Fibroblast of mammary gland (primary cell): ENCODE results near the gene TNFSF4.
"Not testable (repeated sequence)": the region's sequence is repeated elsewhere in the genome, so short reads cannot be mapped to it uniquely, and the experiment has no call there.

ENCODE experiments used
- DNase-seq: peaks from one replicate; pipeline ENCODE4 v3.0.0-alpha.2; 2010; ENCODE audit warnings: low read depth
- H3K4me3 ChIP-seq: 2 replicates; pipeline ENCODE4 v1.5.1; 2011; ENCODE audit warnings: low read depth, mild to moderate bottlenecking, low read length, moderate library complexity; ENCODE audit not compliant: control insufficient read depth
- CTCF ChIP-seq: conservative IDR thresholded peaks from 2 replicates; pipeline ENCODE4 v1.5.1; 2011; ENCODE audit warnings: low read depth, low read length, inconsistent platforms; ENCODE audit not compliant: control insufficient read depth, insufficient read depth

The TNFSF4 gene

GRCh38 chr1:173168941-173169340, 38.2 kb downstream of the TNFSF4 start:
- H3K4me3 ChIP-seq, result no peak overlapping the region
- no peak for DNase-seq
- no peak for TF ChIP-seq CTCF

GRCh38 chr1:173164686-173165085, 42.4 kb downstream of the TNFSF4 start:
- H3K4me3 ChIP-seq, result no peak overlapping the region
- no peak for DNase-seq
- TF ChIP-seq CTCF, result no peak

- H3K4me3 ChIP-seq, result no peak overlapping the region
- no peak for DNase-seq
- no peak for TF ChIP-seq CTCF
These were observed 43.0 kb downstream of the TNFSF4 start for GRCh38 chr1:173164178-173164577.

- H3K4me3 ChIP-seq, result no peak overlapping the region
- no peak for TF ChIP-seq CTCF
- no peak for DNase-seq
These were observed 43.9 kb downstream of the TNFSF4 start for GRCh38 chr1:173163222-173163621.

GRCh38 chr1:173162601-173163000, 44.5 kb downstream of the TNFSF4 start:
- no peak for TF ChIP-seq CTCF
- DNase-seq, result no peak
- H3K4me3 ChIP-seq, result no peak overlapping the region

GRCh38 chr1:173161510-173162221, 45.5 kb downstream of the TNFSF4 start:
- TF ChIP-seq CTCF, result no peak
- peak; percentile 81 for DNase-seq
- no peak overlapping the region for H3K4me3 ChIP-seq

- not testable (repeated sequence) for H3K4me3 ChIP-seq, DNase-seq
These were observed 53.2 kb downstream of the TNFSF4 start for GRCh38 chr1:173153964-173154363.
